ENCODE data around the gene RAB11FIP4. TPM values are rescaled to one million over a fixed set of nuclear protein-coding genes. Genes with fewer than 3 reads are reported as not detected.

The RAB11FIP4 gene
- total and polyA plus RNA-seq, 3 donors from 2014 or later: 44.3 to 104 (median 90.2) TPM

GRCh38 chr17:31460226-31460721 lies 68.8 kb downstream of the RAB11FIP4 start:
- no peak overlapping the region for H3K27ac ChIP-seq
- no peak overlapping the region for H3K4me3 ChIP-seq
- H3K36me3 ChIP-seq (ENCODE audit: low read depth, missing control alignments): no peaks in the 10 kb centered on the region
- no peaks in the 10 kb centered on the region for H3K4me1 ChIP-seq
- WGBS, 2 donors: 62 to 68% methylated on average over 6 of the region's 6 CpGs
- no peaks in the 10 kb centered on the region for H3K27me3 ChIP-seq
- TF ChIP-seq CTCF (IDR thresholded peaks at IDR 0.05) (no peak), POLR2A (IDR thresholded peaks at IDR 0.05) (no peak)
- intact Hi-C loops (cut with DNase I; ENCODE audit: low total_unique reads): no loop called here
- DNase-seq: no peak
- H3K9me3 ChIP-seq: no peaks in the 10 kb centered on the region

- no peak overlapping the region for H3K27ac ChIP-seq
- H3K27me3 ChIP-seq: no peaks in the 10 kb centered on the region
- TF ChIP-seq POLR2A (IDR thresholded peaks at IDR 0.05): no peak
- no peak for TF ChIP-seq CTCF (IDR thresholded peaks at IDR 0.05)
- no peaks in the 10 kb centered on the region for H3K4me1 ChIP-seq
- DNase-seq: no peak
- intact Hi-C loops (cut with DNase I; ENCODE audit: low total_unique reads): no loop called here
- no peaks in the 10 kb centered on the region for H3K9me3 ChIP-seq
- no peak overlapping the region for H3K4me3 ChIP-seq
- H3K36me3 ChIP-seq (ENCODE audit: low read depth, missing control alignments): no peaks in the 10 kb centered on the region
- 72 to 77% methylated on average over 8 of the region's 8 CpGs for WGBS, 2 donors
Observed at GRCh38 chr17:31461227-31461810, 69.8 kb downstream of the RAB11FIP4 start.

GRCh38 chr17:31462261-31462660 lies 70.8 kb downstream of the RAB11FIP4 start:
- Histone ChIP-seq H3K27me3 (no peaks in the 10 kb centered on the region), H3K4me3 (no peak overlapping the region), H3K9me3 (no peaks in the 10 kb centered on the region), H3K36me3 (ENCODE audit: low read depth, missing control alignments) (no peaks in the 10 kb centered on the region), H3K4me1 (no peaks in the 10 kb centered on the region), H3K27ac (no peak overlapping the region)
- no peak for DNase-seq
- WGBS, 2 donors: 79 to 86% methylated on average over 6 of the region's 6 CpGs
- intact Hi-C loops (cut with DNase I; ENCODE audit: low total_unique reads): no loop called here
- TF ChIP-seq POLR2A (IDR thresholded peaks at IDR 0.05) (no peak), CTCF (IDR thresholded peaks at IDR 0.05) (no peak)

GRCh38 chr17:31466096-31466760 lies 74.8 kb downstream of the RAB11FIP4 start:
- Histone ChIP-seq H3K27ac (no peak overlapping the region), H3K27me3 (no peaks in the 10 kb centered on the region), H3K36me3 (ENCODE audit: low read depth, missing control alignments) (no peaks in the 10 kb centered on the region), H3K4me1 (no peaks in the 10 kb centered on the region), H3K9me3 (no peaks in the 10 kb centered on the region), H3K4me3 (no peak overlapping the region)
- no peak for DNase-seq
- WGBS, 2 donors: 86 to 88% methylated on average over 12 of the region's 12 CpGs
- TF ChIP-seq POLR2A (IDR thresholded peaks at IDR 0.05) (no peak), CTCF (IDR thresholded peaks at IDR 0.05) (no peak)
- intact Hi-C loops (cut with DNase I; ENCODE audit: low total_unique reads): no loop called here
